SKM-1 treated with dmso at 0.1 percent for 144 hours (cell line): ENCODE data around the gene GTPBP1.

ENCODE experiments used
- DNase-seq: peaks from one replicate; lab custom pipeline; 2025; ENCODE audit not compliant: unreplicated experiment; lab: John Stamatoyannopoulos, UW

GTPBP1 gene

GRCh38 chr22:38700789-38701628 is 4.7 kb upstream of the GTPBP1 start, which contains the start of gene JOSD1:
JOSD1 (minus strand) TSS chr22:38700943; CDS start chr22:38699987, 956 bp downstream.
- DNase-seq, result peak; percentile 81

DNA sequence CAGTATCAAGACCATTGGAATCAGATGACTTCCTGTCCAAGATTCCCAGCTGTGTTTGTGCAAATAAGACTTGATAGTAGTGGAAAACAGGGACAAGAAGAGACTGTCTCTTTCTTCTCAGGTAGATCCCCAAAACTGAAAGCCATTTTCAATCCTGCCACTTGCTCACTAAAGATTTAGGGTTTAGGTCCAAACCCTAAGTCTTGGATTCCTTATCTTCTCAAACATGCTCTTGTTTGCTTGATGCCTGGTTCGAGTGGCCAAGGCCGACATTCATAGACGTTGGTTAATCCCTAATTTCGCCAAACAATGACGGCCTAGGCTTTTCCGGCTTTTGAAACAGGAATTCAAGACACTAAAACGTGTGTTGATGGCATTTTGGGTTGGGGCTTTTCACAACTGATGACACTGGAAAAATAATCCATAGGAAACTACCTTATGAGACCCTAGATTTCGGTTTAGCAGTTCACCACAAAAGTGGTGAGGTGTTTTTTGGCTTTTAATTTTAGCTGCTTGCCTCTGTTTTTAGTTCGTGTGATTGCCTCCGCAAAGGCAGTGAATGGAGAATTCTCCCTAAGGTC is 1.0 kb upstream of the GTPBP1 start:
- no peak for DNase-seq

GRCh38 chr22:38706101-38706900 is 557 bp downstream of the GTPBP1 start:
- no peak for DNase-seq

DNA sequence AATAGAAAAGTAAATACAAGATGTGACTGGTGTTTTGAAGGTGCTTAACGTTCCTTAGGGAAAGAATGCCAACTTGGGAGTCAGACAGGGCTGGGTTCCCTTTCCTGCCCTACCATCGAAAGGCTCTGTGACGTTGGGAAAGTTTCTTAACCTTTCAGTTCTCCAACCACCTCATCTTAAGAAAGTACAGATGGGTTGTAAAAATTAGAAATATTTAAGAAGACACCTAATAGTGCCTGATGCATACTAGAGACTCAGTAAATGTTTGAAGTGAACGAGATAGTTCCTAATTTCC is 1.1 kb downstream of the GTPBP1 start:
- no peak for DNase-seq

DNA sequence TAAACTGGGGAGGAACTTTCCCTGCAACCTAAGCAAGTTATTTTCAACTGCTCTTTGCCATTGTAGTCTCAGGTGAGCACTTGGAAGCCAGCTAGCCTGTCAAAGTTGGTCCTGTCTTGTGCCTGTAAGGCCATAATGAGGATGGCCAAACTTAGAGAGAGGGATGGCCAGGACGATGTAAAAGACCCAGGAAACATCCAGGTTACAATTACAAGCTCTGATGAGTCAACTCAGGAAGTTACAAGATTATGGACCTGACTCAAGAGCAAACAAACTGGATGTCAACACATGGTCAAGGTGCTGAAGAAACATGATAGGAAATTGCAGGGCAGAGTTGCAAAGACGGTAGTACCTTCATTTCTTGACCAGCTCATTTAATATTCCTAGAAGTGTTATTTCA is 1.6 kb downstream of the GTPBP1 start:
- peak; percentile 37 for DNase-seq

- DNase-seq, result no peak
Measured at GRCh38 chr22:38707984-38708383, 2.2 kb downstream of the GTPBP1 start.

DNA sequence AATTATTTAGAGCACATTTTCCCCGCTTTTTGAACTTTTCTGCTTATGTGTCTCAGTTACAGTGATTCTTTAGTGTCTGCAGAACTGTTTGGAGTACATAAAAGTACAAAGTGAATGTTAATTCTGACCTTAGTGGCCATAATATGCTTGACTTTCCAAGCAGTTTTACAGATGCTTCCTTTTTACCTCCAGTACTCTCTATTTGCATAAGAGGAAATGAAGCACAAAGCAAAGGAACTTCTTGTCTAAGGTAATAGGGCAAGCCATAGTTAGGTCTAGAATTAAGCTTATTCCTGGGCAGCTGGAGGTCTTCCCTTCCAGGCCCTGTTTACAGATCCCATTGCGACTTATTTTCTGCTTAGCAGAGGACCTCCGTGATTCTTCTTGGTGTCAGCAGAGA is 3.6 kb downstream of the GTPBP1 start:
- DNase-seq, result no peak

DNA sequence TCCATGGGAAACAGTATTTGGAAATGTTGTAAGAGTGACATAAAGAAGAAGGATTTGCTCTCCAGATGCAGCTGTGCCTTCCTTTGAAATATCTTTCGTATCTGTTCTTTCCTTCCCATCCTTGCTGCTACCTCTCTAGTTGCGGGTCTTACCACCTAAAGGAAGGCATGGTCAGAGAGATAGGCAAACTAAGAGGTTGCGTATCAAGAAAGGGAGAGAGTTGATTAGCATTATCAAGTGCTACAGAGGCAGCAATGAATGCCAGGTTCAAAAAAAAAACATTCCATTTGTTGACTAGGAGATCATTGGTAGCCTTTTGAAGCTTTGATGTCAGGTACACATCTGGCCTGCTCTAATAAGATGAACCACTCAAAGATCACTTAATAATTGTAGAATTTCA is 4.6 kb downstream of the GTPBP1 start:
- DNase-seq, result no peak

DNA sequence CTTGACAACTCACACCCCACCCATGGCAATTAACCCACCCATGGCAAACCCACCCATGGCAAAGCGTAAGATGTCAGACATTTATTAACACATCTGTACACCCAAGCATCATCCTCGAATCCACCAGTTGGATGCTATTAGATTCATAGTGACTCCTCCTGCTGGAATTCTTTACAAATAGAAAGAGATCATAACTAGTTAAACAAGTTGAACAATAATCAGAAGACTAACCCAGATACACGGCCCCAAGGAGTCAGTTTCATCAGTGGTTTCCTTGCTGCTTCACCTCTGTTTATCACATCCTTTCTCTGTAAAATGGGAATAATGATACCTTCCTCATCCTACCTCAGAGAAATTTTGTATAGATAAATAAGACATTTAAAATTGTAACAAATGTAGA is 5.1 kb downstream of the GTPBP1 start:
- no peak for DNase-seq

GRCh38 chr22:38712486-38713207 is 6.9 kb downstream of the GTPBP1 start:
- DNase-seq, result no peak

DNA sequence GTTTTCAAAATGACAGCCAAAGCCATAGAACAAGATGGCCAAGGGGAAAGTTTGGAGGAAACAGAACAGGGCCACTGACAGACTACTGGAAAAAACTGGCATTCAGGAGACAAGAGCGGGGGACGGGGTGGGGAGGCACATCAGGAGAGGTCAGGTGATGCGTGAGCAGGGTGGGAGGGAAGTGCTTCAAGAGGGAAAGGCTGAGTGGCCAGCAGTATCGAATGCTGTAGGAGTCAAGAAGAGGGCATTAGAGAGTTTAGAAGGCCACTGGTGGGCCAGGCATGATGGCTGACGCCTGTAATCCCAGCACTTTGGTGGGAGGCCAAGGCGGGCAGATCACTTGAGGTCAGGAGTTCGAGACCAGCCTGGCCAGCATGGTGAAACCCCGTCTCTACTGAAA is 8.2 kb downstream of the GTPBP1 start:
- DNase-seq, result no peak

DNA sequence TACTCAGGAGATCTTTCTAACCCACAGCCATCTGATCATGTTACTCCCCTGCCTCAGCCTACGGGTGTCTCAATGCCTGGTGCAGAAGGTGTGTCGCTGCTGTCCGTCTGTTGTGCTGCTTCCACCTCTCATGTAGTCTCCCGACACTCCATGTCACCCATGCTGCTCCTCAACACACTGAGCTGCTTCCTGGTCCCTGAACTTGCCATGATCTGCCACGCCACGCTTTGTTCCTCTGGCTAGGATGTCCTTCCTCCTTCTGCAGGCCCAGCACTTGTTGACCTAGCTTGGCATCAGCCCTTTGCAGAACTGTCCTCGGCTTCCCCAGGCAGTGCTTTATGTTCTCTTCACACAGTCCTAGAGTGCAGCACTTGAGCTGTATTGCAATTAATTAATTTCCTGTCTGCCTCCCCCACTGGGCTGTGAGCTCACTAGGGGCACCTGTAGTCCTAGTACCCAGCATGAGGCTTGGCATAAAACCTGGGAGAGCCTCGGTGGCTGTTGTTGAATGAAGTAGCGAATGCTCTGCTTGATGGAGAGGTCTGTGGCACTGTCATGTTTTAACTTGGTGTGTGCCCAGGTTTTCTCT is 9.5 kb downstream of the GTPBP1 start:
- DNase-seq, result no peak

- no peak for DNase-seq
Measured at GRCh38 chr22:38715852-38716251, 10.1 kb downstream of the GTPBP1 start.

- no peak for DNase-seq
Measured at GRCh38 chr22:38716271-38716670, 10.5 kb downstream of the GTPBP1 start.

DNA sequence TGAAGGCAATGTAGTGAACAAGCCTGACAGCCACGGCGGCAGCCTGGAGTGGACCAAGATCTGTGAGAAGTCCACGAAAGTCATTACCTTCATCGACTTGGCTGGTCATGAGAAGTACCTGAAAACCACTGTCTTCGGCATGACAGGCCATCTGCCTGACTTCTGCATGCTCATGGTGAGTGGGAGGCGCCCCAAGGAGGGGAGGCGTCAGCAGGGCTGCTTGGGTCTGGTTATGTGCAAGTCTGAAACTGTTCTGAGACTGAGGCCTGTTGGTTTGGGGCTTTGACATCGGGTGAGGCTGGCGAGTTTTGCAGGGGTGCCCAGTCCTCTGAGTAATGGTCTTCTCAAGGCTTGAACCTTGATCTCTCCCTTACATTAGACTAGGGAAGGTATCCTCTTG is 11.1 kb downstream of the GTPBP1 start:
- DNase-seq, result no peak

DNA sequence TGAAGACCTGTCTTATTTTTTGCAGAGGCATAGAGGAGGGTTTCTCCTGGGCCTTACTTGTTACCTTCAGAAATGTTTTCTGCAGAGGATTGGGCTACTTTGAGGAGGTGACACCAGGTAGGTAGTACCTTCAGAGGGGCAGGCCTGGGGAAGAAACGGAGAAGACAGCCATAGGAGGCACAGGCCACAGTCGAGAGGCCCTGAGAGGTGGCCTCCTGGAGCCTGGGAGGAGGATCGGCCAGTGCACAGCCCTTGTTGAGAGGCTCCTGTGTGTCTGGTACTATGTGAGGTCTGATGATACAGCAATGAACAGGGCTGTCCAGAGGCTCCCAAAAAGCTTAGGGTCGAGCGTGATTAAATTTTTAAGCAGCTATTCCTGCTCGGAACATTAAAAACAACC is 11.5 kb downstream of the GTPBP1 start:
- no peak for DNase-seq

DNA sequence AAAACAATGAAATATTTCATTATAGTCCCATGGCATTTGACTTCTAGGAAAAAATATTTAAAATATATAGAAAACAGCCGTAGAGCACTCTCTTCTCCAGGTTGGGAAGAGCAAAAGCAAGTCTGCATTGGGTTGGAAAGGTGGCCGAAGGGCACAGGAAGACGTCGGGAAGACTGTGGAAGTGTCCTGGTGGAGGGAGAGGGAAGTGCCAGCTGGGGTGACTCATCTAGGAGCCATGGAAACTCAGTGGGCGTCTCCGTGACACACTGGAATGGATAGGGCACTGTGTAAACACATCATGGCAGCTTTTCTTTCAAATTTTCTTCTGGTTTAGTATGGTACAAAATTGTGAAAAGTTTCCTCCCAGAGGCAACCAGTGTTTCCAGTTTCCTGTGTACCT is 12.7 kb downstream of the GTPBP1 start:
- no peak for DNase-seq

- DNase-seq, result no peak
Measured at GRCh38 chr22:38719196-38719595, 13.5 kb downstream of the GTPBP1 start.

- no peak for DNase-seq
Measured at GRCh38 chr22:38720350-38720749, 14.6 kb downstream of the GTPBP1 start.

DNA sequence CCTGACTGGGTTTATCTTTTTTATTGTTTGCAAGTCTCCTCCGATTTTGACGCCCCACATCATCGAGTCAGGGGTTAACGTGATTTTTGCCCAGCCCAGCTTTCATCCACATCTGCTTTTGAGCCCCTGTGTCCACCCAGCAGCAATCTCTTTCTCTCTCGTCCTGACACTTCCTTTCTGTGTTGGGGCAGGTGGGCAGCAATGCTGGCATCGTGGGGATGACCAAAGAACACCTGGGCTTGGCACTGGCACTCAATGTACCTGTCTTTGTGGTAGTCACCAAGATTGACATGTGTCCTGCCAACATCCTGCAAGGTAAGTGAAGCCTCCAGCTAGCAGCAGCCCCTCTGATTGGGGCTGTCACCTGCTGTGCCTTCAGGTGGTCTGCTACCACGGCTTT is 15.8 kb downstream of the GTPBP1 start:
- no peak for DNase-seq

- no peak for DNase-seq
Measured at GRCh38 chr22:38724176-38724575, 18.4 kb downstream of the GTPBP1 start.
